Transverse colon (tissue), 4 donors: ENCODE data around the gene FOSB. TPM values are rescaled to one million over a fixed set of nuclear protein-coding genes. Genes with fewer than 3 reads are reported as not detected.

Source experiments
- DNase-seq: peaks from one replicate; pipeline ENCODE4 v3.0.0-alpha.2; 2019
- H3K27ac ChIP-seq, 4 donors: fragments of 200-600 bp; sonication (generic); 2 replicates each; pipeline ENCODE4 v1.5.1; 2016 to 2018; ENCODE audit warnings: inconsistent platforms in 4 of 4
- H3K27me3 ChIP-seq: fragments of 200-600 bp; sonication (generic); 2 replicates; pipeline ENCODE4 v1.5.1; 2017; ENCODE audit warnings: inconsistent platforms
- H3K36me3 ChIP-seq, 4 donors: fragments of 200-600 bp; sonication (generic); 2 replicates each; pipeline ENCODE4 v1.5.1; 2017 to 2019; ENCODE audit warnings: inconsistent platforms in 4 of 4
- H3K4me1 ChIP-seq, 4 donors: fragments of 200-600 bp; sonication (generic); 2 replicates each; pipeline ENCODE4 v1.5.1; 2017 to 2020; ENCODE audit warnings: inconsistent platforms in 4 of 4
- H3K4me3 ChIP-seq, 4 donors: fragments of 200-600 bp; sonication (generic); 1 replicate in 1 of 4; 2 replicates in 3 of 4; pipeline versions ENCODE4 v1.5.1 to v1.6.1; 2017 to 2019; ENCODE audit warnings: inconsistent platforms in 4 of 4
- H3K9me3 ChIP-seq, 2 donors: fragments of 200-600 bp; sonication (generic); 2 replicates each; pipeline ENCODE4 v1.5.1; 2017 to 2019; ENCODE audit warnings: inconsistent platforms in 2 of 2
- CTCF ChIP-seq, 5 experiments: fragments of 200-600 bp in 3 of 5; fragments of 450-650 bp in 2 of 5; sonication (generic) in 3 of 5; IDR thresholded peaks; 1 replicate in 2 of 5; 2 replicates in 3 of 5; pipeline ENCODE4 v1.5.1; 2016 to 2017; ENCODE audit warnings: antibody characterized with exemption in 5 of 5, inconsistent platforms in 3 of 5, mild to moderate bottlenecking in 2 of 5, moderate library complexity in 1 of 5
- EP300 ChIP-seq: sonication (generic); formaldehyde crosslinking; IDR thresholded peaks from one replicate; pipeline ENCODE4 v1.6.1; 2017; ENCODE audit warnings: antibody characterized with exemption, low read depth
- POLR2A ChIP-seq: fragments of 450-650 bp; IDR thresholded peaks from one replicate; pipeline ENCODE4 v1.6.1; 2016; ENCODE audit warnings: antibody characterized with exemption, mild to moderate bottlenecking, moderate library complexity
- POLR2AphosphoS5 ChIP-seq, 3 donors: sonication (generic); formaldehyde crosslinking; IDR thresholded peaks; one replicate each; pipeline ENCODE4 v1.6.1; 2016; ENCODE audit warnings: antibody characterized with exemption in 3 of 3
- WGBS, 2 donors: methylation state at CpG; one replicate each; pipeline ENCODE4 v1.1.5; 2018; ENCODE audit warnings: low coverage in 1 of 2; 5-methylcytosine and 5-hydroxymethylcytosine counted together
- in situ Hi-C, 4 donors: fragments of 200-750 bp; cut with MboI; loops; one replicate each; pipeline versions ENCODE4 v1.15.0 to v1.15.1; 2017; ENCODE audit warnings: low sequenced_read_pairs in 3 of 4, low pct_ligation_motif_present in 1 of 4, low pct_unique_long_range_greater_than_20kb in 1 of 4
- intact Hi-C: fragments of 100-400 bp; cut with DNase I; formaldehyde crosslinking; loops from one replicate; pipeline ENCODE4 v1.15.1; 2023; ENCODE audit warnings: low total_unique reads
- total RNA-seq, 4 donors: library from RNA; depleted of rRNA; stranded (reverse); fragments of >200 nt; gene quantifications; one replicate each; pipeline ENCODE4 v1.1.0, GENCODE V29; 2016

The FOSB gene
- total RNA-seq, 4 donors from 2014 or later: 14.5 to 64.7 (median 25.6) TPM

DNA sequence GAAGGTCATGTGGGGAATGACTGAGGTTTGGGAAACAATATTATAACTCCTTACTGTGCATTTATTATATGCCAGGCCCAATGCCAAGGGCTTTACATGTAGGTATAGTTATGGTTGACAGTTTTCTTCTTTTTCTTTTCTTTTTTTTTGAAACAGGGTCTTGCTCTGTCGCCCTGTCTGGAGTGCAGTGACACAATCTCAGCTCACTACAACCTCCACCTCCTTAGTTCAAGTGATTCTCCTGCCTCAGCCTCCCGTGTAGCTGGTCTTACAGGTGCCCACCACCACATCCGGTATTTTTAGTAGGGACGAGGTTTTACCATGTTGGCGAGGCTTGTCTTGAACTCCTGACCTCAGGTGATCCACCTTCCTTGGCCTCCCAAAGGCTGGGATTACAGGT lies 15.2 kb downstream of the FOSB start:
- Histone ChIP-seq H3K9me3 (no peaks in the 10 kb centered on the region), H3K4me3 (no peak overlapping the region), H3K36me3 (no peaks in the 10 kb centered on the region), H3K27me3 (peaks cover 4% of the 10 kb centered on the region), H3K27ac (no peak overlapping the region), H3K4me1 (peaks cover 2 to 14% (median 5%) of the 10 kb centered on the region in 4 donors)
- TF ChIP-seq POLR2AphosphoS5 (IDR thresholded peaks at IDR 0.05): no peak
- no peak for TF ChIP-seq EP300
- no peak for TF ChIP-seq CTCF (IDR thresholded peaks at IDR 0.05)
- TF ChIP-seq POLR2A: no peak
- 78 to 85% methylated on average over 5 of the region's 5 CpGs for WGBS, 2 donors
- no peak for DNase-seq
- intact Hi-C loops (no loop called here), in situ Hi-C loops (no loop called here)

DNA sequence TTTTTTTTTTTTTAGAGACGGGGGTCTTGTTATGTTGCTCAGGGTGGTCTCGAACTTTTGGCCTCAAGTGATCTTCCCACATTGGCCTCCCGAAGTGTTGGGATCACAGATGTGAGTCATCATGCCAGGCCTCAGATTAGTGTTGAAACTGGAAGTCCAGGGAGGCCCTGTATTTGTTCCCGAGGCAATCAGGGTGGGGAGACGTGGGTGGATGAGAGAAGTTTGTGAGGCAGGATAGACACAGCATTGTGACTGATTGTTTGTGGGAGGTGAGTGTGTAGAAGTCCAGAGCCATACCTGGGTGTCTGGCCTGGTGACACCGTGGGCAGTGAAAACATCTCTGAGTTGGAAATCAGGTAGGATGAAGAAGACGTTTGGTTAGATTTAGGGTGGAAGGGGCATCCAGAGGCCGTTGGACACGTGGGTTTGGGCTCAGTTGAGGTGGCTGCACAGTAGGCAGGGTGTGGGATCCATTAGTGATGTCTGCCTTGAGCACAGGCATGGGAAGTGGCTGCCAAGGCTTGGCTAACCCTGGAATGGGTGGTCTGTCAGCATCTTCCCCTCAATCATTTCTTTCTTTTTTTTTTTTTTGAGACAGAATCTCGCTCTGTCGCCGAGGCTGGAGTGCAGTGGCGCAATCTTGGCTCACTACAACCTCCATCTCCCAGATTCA lies 16.6 kb downstream of the FOSB start:
- Histone ChIP-seq H3K27me3 (peaks cover 4% of the 10 kb centered on the region), H3K9me3 (no peaks in the 10 kb centered on the region), H3K4me3 (no peak overlapping the region), H3K27ac (no peak overlapping the region), H3K36me3 (no peaks in the 10 kb centered on the region), H3K4me1 (peaks cover 0 to 7% (median 3%) of the 10 kb centered on the region in 4 donors)
- DNase-seq: no peak
- intact Hi-C loops (no loop called here), in situ Hi-C loops (no loop called here)
- TF ChIP-seq CTCF (IDR thresholded peaks at IDR 0.05) (no peak), POLR2AphosphoS5 (IDR thresholded peaks at IDR 0.05) (no peak), POLR2A (no peak), EP300 (no peak)
- WGBS, 2 donors: 62 to 65% methylated on average over 2 to 13 of the region's 13 CpGs

- Histone ChIP-seq H3K4me1 (peaks cover 0 to 7% (median 3%) of the 10 kb centered on the region in 4 donors), H3K27ac (peak overlapping the region; percentile 75 to 87 (median 84)), H3K4me3 (peak overlapping the region; percentile 56 to 89 (median 59)), H3K27me3 (peaks cover 4% of the 10 kb centered on the region), H3K36me3 (no peaks in the 10 kb centered on the region), H3K9me3 (no peaks in the 10 kb centered on the region)
- DNase-seq: peak; percentile 99
- in situ Hi-C loops (no loop called here), intact Hi-C loops (no loop called here)
- WGBS, 2 donors: 0 to 1% methylated on average over 2 to 35 of the region's 35 CpGs
- TF ChIP-seq POLR2A (no peak), CTCF (IDR thresholded peaks at IDR 0.05) (peak; percentile 76 to 93 (median 84))
These were observed 17.7 kb downstream of the FOSB start for GRCh38 chr19:45485305-45486077.

DNA sequence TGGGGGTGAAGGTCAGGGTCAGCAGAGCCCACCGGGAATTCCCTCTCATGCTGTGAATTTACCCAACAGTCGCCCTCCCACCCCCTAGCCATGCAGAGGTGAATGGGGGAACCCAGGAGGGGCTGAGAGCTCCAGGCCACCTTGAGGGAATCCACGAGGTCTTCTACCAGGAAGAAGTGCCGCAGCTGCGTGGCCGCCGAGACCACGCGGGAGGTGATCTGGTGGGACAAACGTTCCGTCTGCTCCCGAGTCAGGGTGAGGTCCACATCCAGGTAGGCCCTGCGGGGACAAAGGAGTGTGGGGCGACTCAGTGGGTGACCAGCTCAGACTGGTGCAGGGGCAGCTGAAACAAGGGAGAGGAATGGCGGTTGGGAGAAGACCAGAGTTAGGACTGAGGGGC lies 20.9 kb downstream of the FOSB start:
- DNase-seq: no peak
- no peak for TF ChIP-seq EP300
- TF ChIP-seq POLR2A: no peak
- no peak for TF ChIP-seq POLR2AphosphoS5 (IDR thresholded peaks at IDR 0.05)
- no peak for TF ChIP-seq CTCF (IDR thresholded peaks at IDR 0.05)
- in situ Hi-C loops (no loop called here), intact Hi-C loops (no loop called here)
- WGBS, 2 donors: 83 to 84% methylated on average over 2 to 15 of the region's 15 CpGs
- no peaks in the 10 kb centered on the region for H3K36me3 ChIP-seq
- H3K27me3 ChIP-seq: no peaks in the 10 kb centered on the region
- H3K4me1 ChIP-seq: peaks cover 0 to 24% (median 8%) of the 10 kb centered on the region in 4 donors
- H3K4me3 ChIP-seq: no peak overlapping the region
- no peak overlapping the region for H3K27ac ChIP-seq
- no peaks in the 10 kb centered on the region for H3K9me3 ChIP-seq
